ENCODE results near the gene FOXP1.

The FOXP1 gene

GRCh38 chr3:71304684-71305083 lies 278.8 kb downstream of the FOXP1 start:
- DNase-seq (ENCODE audit: low spot score): no peak

GRCh38 chr3:71304247-71304646 lies 279.3 kb downstream of the FOXP1 start:
- no peak for DNase-seq (ENCODE audit: low spot score)

- DNase-seq (ENCODE audit: low spot score): no peak
These were observed 279.8 kb downstream of the FOXP1 start for GRCh38 chr3:71303627-71304200.

GRCh38 chr3:71302604-71303003 lies 280.9 kb downstream of the FOXP1 start:
- DNase-seq (ENCODE audit: low spot score): no peak

- no peak for DNase-seq (ENCODE audit: low spot score)
These were observed 282.6 kb downstream of the FOXP1 start for GRCh38 chr3:71300951-71301393.

- no peak for DNase-seq (ENCODE audit: low spot score)
These were observed 284.4 kb downstream of the FOXP1 start for GRCh38 chr3:71299160-71299559.

DNA sequence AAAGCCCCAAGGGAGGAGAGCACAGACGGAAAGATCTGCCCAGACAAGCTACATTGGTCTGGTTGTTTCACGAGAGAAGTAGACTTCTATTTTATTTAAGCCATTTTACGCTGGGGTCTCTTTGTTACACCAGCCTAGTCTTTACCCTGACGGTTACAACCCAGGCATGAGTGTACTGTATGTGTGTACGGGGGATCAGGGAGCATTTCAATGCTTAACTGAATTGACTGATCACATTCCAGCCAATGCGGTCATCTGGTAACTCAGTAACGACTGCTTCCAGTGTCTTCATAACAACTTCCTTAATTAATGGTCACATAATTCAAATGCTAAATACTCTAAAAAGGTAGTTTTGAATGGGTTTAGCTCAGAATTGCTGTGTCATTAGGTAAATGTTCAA lies 288.6 kb downstream of the FOXP1 start:
- DNase-seq (ENCODE audit: low spot score): no peak

DNA sequence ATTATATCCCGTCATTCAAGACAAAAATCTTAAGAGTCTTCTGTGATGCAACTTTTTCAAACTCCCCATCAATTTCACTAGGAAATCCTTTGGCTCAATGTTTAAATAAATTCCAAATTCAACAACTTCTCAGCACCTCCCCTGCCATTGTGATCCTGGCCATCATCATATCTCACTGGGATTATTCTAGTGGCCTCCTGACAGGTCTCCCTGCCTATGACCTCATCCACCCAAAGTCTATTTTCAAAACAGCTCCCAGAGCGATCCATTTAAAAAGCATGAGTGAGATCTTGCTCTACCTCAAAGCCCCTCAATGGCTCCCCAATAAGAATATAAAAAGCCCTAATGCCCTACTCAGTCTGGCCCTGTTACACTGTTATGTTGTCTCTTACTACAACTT lies 293.2 kb downstream of the FOXP1 start:
- DNase-seq (ENCODE audit: low spot score): no peak

DNA sequence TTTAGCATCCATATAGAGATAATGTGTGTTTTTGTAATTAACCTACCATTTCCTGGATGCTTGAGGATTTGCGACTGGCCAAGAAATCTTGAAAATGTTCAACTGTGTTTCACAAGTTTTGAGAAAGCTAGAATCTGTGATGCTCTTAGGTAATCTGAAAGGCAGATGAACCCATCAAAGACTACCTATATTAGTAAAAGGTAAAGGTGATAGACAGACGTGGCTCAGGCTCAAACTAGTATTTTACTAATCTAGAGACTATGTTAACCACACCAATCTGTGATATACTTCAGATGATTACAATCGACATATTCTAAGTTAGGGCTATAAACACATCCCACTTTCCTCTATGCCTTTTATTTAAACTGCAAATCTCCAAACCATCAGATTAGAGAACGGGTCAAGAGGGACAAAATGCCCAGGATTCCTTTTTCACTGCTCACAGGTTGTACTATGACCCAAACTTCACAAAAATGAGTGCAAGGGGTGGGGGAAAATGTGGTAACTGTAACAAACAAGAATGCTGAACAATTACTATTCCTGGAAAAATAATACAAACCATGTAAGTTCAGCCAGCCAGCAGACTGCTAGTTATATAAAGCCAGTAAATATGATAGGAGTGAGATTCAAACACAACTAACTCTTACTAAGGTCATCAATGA lies 295.1 kb downstream of the FOXP1 start:
- no peak for DNase-seq (ENCODE audit: low spot score)

- no peak for DNase-seq (ENCODE audit: low spot score)
These were observed 298.4 kb downstream of the FOXP1 start for GRCh38 chr3:71285086-71285485.

- DNase-seq (ENCODE audit: low spot score): no peak
These were observed 300.6 kb downstream of the FOXP1 start for GRCh38 chr3:71282976-71283375.

GRCh38 chr3:71281280-71281679 lies 302.2 kb downstream of the FOXP1 start:
- no peak for DNase-seq (ENCODE audit: low spot score)

DNA sequence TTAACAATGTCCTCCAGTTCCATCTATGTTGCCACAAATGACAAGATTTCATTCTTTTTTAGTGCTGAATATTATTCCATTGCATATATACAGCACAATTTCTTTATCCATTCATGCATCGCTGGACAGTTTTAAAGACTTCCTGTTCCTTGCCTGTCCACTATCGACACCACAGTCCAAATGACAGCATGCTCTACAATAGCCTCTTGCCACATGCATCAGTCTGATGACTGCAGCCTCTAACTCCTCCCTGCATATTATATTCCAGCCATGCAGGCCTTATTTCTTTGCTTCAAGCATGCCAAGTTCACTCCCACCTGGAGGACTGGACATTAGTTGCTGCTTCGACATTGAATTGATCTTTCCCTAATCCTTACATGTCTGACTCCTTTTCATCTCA lies 306.2 kb downstream of the FOXP1 start:
- no peak for DNase-seq (ENCODE audit: low spot score)

- DNase-seq (ENCODE audit: low spot score): no peak
These were observed 307.0 kb downstream of the FOXP1 start for GRCh38 chr3:71276531-71276930.

GRCh38 chr3:71273453-71273852 lies 310.1 kb downstream of the FOXP1 start:
- no peak for DNase-seq (ENCODE audit: low spot score)

DNA sequence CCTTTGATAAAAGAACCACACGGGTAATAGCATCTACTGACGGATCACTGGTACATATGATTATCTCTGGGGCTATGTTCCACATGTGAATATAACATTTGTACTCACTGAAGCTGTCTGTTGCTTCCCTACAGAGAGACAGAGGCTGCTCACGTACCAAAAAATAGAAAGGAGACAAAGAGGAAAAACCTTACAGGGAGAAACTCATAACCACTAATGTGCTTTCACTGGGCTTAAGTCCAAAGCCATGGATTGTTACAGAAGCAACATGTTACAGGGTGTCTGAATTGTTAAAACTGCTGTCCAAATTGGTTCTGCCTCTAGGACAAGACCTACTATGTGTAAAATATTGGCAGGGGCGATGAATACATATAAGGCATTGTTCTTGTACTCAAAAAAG lies 311.9 kb downstream of the FOXP1 start:
- no peak for DNase-seq (ENCODE audit: low spot score)

- no peak for DNase-seq (ENCODE audit: low spot score)
These were observed 313.6 kb downstream of the FOXP1 start for GRCh38 chr3:71269906-71270305.

DNA sequence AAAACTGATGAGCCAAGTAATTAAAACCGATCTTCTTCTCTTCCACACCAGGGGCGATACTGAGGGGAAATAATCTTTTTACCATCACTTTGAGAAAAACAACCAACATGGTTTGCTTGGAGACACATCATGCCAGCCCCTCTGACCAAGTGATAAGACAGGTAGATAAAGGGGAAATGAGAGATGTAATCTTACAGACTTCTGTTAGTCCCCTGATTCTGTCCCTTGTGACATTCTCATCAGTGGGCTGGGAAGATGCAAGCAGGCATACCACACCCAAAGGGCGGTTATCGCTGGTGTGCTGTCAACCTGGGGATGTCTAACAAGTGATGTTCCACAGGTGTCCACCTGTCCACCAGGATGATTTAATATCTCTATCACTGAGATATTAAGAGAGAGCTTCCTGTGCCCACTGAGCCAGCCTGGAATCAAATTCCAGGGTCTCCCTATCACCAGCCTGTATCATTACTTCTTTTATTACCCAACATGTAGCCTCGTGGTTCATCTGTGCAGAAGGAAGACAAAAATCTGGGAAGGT lies 315.0 kb downstream of the FOXP1 start:
- DNase-seq (ENCODE audit: low spot score): no peak

DNA sequence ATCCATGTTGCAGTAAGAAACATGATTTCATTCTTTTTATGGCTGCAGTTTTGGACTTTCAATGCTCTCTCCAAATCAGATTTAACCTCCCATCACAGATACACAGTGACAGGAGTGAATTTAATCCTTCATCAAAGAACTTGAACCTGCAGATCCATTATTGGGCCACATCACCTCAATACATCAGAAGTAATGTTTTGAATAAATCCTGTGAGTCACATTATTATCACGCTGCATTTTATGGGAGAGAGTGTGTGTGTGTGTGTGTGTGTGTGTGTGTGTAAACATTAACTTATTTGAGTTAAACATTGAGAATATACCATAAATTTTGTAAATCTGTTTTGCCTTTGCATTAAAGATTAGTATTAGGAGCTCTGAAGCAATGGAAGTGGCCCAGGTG lies 316.7 kb downstream of the FOXP1 start:
- no peak for DNase-seq (ENCODE audit: low spot score)

GRCh38 chr3:71265365-71265915 lies 318.1 kb downstream of the FOXP1 start:
- DNase-seq (ENCODE audit: low spot score): no peak

DNA sequence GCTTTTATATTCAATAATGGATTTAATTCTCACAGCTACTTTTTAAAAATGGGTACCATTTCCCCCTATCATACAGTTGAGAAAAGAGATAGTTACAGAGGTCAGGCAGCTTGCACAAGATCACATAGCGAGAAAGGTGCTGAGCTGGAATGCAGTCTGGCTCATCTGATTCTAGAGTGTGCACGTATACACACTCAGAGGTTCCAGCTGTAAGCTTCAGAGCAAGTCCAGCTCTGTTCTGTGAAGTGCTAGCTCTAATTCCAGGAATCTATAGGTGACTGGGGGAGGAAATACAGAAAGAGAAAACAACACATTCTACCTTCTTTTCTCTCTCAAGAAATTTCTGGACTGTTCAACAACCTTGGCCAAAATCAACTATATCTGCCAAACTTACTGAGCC lies 318.7 kb downstream of the FOXP1 start:
- DNase-seq (ENCODE audit: low spot score): no peak

DNA sequence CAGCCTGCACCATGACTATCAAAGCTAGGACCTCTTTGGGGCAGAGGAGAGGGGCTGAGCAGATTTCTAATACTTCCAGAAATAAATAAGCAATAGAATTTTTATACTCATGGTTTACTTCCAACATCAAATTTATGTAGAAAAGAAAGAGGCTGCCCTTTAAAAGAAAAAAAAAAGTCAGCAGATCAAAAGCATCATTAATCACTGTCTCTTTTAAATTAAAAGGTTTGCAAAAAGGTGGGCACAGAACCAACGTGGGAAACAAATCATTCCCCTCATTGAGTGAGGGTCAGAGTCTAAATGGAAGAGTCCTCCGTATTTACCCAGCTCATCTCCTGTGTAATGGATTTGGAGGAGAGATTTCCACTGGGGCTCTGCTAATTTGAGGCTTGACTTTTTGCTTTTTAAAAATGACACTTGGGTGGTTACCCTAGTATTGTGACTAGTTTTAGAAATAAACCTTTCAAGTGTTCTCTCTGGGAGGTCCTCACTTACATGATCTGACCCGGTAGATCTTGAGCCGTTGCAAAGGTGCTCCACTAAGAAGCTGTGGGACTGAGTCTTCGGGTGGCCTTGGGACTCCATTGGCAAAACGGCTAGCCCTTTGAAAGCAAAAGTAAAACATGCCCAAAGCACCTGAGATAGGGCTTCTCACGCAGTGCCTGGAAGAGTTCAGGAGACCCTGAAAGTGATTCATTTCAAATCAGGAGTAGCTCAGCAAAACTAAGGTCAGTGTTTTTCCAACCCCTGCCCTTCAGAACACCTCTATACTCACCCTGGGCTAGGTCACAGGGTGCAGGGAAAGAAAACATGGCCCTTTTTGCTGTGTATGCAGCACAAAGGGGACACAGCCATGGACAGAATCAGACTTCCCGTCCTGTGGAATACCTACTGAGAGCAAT lies 320.9 kb downstream of the FOXP1 start:
- no peak for DNase-seq (ENCODE audit: low spot score)

DNA sequence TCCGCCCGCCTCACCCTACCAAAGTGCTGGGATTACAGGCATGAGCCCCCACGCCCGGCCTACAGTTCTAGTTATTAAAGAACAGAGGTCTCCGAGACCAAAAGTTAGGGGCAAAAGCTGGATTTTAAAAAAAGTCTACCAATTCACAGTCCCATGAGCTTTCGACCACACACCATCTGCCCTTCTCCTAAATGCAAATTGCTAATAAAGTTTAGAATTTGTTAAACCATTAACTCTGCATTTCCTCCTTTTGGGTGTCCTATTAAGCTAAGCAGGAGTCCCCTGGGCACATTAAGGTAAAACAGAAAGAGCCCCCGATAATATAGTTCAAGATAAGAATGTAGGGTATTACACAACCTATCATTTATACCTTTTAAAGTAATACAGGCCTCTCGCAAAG lies 322.7 kb downstream of the FOXP1 start:
- no peak for DNase-seq (ENCODE audit: low spot score)
